ENCODE data around the gene CHD9. TPM values are rescaled to one million over a fixed set of nuclear protein-coding genes. Genes with fewer than 3 reads are reported as not detected.
"Not testable (repeated sequence)": the region's sequence is repeated elsewhere in the genome, so short reads cannot be mapped to it uniquely, and the experiment has no call there.

Gene CHD9
- total RNA-seq, 4 donors from 2014 or later: 45.2 to 64.0 (median 49.5) TPM

DNA sequence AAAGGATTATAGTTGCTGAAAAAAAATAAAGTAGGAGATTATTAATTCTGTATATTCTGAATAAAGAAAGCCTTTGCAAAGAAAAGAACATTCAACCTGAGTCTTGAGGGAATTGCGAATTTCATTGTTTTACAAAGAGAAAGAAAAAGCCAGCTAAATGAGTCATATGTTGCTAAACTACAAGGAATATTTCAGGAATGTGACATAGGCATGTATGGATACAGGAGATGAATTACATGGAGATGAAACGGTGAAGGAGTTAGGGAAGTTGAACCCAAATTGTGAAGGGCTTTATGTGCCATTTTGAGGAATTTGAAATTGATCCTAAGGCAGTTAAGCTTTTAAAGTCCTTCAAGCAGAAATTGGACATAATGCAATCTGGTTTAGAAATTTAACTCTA is 202.2 kb downstream of the CHD9 start:
- intact Hi-C loops (cut with DNase I): no loop called here
- TF ChIP-seq POLR2AphosphoS5 (IDR thresholded peaks at IDR 0.05) (no peak), POLR2A (IDR thresholded peaks at IDR 0.05; ENCODE audit: low read depth) (no peak), EP300 (IDR thresholded peaks at IDR 0.05) (no peak)
- TF ChIP-seq, protein P1, sequence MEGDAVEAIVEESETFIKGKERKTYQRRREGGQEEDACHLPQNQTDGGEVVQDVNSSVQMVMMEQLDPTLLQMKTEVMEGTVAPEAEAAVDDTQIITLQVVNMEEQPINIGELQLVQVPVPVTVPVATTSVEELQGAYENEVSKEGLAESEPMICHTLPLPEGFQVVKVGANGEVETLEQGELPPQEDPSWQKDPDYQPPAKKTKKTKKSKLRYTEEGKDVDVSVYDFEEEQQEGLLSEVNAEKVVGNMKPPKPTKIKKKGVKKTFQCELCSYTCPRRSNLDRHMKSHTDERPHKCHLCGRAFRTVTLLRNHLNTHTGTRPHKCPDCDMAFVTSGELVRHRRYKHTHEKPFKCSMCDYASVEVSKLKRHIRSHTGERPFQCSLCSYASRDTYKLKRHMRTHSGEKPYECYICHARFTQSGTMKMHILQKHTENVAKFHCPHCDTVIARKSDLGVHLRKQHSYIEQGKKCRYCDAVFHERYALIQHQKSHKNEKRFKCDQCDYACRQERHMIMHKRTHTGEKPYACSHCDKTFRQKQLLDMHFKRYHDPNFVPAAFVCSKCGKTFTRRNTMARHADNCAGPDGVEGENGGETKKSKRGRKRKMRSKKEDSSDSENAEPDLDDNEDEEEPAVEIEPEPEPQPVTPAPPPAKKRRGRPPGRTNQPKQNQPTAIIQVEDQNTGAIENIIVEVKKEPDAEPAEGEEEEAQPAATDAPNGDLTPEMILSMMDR (IDR thresholded peaks at IDR 0.05): no peak
- peaks cover 0 to 7% (median 2%) of the 10 kb centered on the region in 4 donors for H3K9me3 ChIP-seq
- no peak overlapping the region for H3K27ac ChIP-seq (replicated peaks in 1 of 4)
- peaks cover 13 to 92% (median 74%) of the 10 kb centered on the region in 4 donors for H3K36me3 ChIP-seq
- WGBS: 67% methylated on average over 2 of the region's 2 CpGs
- no peaks in the 10 kb centered on the region for H3K4me1 ChIP-seq
- no peak overlapping the region for H3K4me3 ChIP-seq
- DNase-seq (ENCODE audit: extremely low spot score): no peak
- H3K27me3 ChIP-seq: no peaks in the 10 kb centered on the region

DNA sequence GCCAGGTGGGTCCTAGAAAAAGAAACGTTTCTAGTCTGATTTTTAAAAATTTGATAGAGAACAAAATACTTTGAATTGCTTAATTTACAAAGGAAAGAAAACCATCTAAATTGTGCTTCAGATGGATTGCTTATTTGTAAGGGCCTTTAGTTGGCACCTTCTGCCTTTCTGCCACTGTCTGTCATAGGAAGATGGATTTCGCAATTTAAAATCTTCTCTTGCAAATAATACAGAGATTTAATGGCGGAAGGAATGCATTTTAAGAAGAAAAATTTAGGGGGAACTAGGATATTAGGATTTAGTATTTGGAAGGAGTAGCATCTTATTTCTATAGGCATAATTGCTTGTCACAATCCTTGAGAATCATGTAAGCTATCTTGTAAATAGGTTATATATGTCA is 204.0 kb downstream of the CHD9 start:
- Histone ChIP-seq H3K27ac (replicated peaks in 1 of 4) (no peak overlapping the region), H3K36me3 (peaks cover 17 to 93% (median 65%) of the 10 kb centered on the region in 4 donors), H3K4me3 (no peak overlapping the region), H3K27me3 (no peaks in the 10 kb centered on the region), H3K9me3 (peaks cover 0 to 7% (median 2%) of the 10 kb centered on the region in 4 donors), H3K4me1 (no peaks in the 10 kb centered on the region)
- WGBS: 92% methylated on average over 3 of the region's 3 CpGs
- no peak for DNase-seq (ENCODE audit: extremely low spot score)
- TF ChIP-seq EP300 (IDR thresholded peaks at IDR 0.05) (no peak), POLR2A (IDR thresholded peaks at IDR 0.05; ENCODE audit: low read depth) (no peak), POLR2AphosphoS5 (IDR thresholded peaks at IDR 0.05) (no peak)
- TF ChIP-seq, protein P1 (IDR thresholded peaks at IDR 0.05): no peak
- intact Hi-C loops (cut with DNase I): no loop called here

DNA sequence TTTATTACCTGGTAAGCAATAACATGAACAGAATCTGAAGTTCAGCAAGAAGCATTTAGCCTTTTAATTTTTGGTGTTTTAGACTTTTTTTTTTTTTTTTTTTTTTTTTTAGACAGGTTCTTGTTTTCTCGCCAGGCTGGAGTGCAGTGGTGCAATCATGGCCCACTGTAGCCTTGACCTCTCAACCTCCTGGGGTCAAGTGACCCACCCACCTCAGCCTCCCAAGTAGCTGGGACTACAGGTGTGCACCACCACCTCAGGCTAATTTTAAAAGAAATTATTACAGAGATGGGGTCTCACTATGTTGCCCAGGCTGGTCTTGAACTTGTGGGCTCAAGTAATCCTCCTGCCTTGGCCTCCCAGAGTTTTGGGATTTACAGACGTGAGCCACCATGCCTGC is 206.5 kb downstream of the CHD9 start:
- DNase-seq (ENCODE audit: extremely low spot score): no peak
- H3K9me3 ChIP-seq: peaks cover 0 to 7% (median 2%) of the 10 kb centered on the region in 4 donors
- intact Hi-C loops (cut with DNase I): no loop called here
- H3K27me3 ChIP-seq: no peaks in the 10 kb centered on the region
- H3K36me3 ChIP-seq: peaks cover 22 to 86% (median 52%) of the 10 kb centered on the region in 4 donors
- no peak overlapping the region for H3K27ac ChIP-seq (replicated peaks in 1 of 4)
- no peak overlapping the region for H3K4me3 ChIP-seq
- WGBS: 91% methylated on average over 2 of the region's 2 CpGs
- H3K4me1 ChIP-seq: no peaks in the 10 kb centered on the region
- no peak for TF ChIP-seq EP300 (IDR thresholded peaks at IDR 0.05)
- TF ChIP-seq, protein P1 (IDR thresholded peaks at IDR 0.05): no peak
- TF ChIP-seq POLR2A (IDR thresholded peaks at IDR 0.05; ENCODE audit: low read depth): no peak
- no peak for TF ChIP-seq POLR2AphosphoS5 (IDR thresholded peaks at IDR 0.05)

DNA sequence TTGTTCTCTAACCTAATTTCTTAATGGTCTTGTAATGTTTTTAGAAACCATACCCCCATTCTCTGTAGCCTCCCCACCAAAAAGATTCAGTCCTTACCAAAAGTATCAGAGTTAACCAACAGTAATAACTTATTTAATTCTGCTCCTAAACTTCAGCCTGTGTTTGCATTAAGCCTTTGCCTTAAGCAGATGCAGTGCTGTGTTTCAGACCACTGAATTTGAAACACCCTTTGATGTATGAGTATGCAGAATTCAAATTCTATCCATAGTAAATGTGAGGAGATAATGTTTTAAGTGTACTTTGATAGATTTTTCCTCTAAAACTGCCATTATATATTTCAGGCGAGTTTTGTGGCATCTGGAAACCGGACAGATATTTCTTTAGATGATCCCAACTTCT is 207.9 kb downstream of the CHD9 start:
- WGBS: 94% methylated on average over 2 of the region's 2 CpGs
- DNase-seq (ENCODE audit: extremely low spot score): no peak
- Histone ChIP-seq H3K9me3 (peaks cover 0 to 7% (median 2%) of the 10 kb centered on the region in 4 donors), H3K27ac (replicated peaks in 1 of 4) (no peak overlapping the region), H3K4me1 (no peaks in the 10 kb centered on the region), H3K4me3 (no peak overlapping the region), H3K27me3 (no peaks in the 10 kb centered on the region), H3K36me3 (peaks cover 24 to 83% (median 52%) of the 10 kb centered on the region in 4 donors)
- no peak for TF ChIP-seq EP300 (IDR thresholded peaks at IDR 0.05)
- no peak for TF ChIP-seq POLR2A (IDR thresholded peaks at IDR 0.05; ENCODE audit: low read depth)
- TF ChIP-seq POLR2AphosphoS5 (IDR thresholded peaks at IDR 0.05): no peak
- TF ChIP-seq, protein P1 (IDR thresholded peaks at IDR 0.05): no peak
- intact Hi-C loops (cut with DNase I): no loop called here

DNA sequence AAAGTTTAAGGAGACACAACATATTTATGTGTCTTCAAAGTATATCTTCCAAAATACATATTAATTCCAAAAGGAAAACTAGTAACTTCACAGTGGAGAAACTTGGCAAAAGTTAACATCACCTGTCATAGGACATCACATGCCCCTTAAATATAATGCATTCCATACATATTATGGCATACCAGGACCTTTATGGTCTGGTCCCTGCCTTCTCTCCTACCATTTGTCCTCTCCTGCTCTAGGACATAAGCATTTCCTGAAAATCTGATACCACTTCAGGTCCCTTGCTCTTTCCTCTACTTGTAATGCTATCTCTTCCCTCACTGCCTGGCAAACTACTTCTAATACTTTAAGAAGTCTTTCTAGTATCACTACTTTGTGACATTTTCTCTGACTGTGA is 211.4 kb downstream of the CHD9 start:
- Histone ChIP-seq H3K4me1 (no peaks in the 10 kb centered on the region), H3K27ac (replicated peaks in 1 of 4) (no peak overlapping the region), H3K36me3 (peaks cover 28 to 86% (median 59%) of the 10 kb centered on the region in 4 donors), H3K27me3 (no peaks in the 10 kb centered on the region), H3K9me3 (no peaks in the 10 kb centered on the region), H3K4me3 (no peak overlapping the region)
- intact Hi-C loops (cut with DNase I): no loop called here
- no peak for DNase-seq (ENCODE audit: extremely low spot score)
- TF ChIP-seq POLR2AphosphoS5 (IDR thresholded peaks at IDR 0.05) (no peak), POLR2A (IDR thresholded peaks at IDR 0.05; ENCODE audit: low read depth) (no peak), EP300 (IDR thresholded peaks at IDR 0.05) (no peak)
- TF ChIP-seq, protein P1 (IDR thresholded peaks at IDR 0.05): no peak

DNA sequence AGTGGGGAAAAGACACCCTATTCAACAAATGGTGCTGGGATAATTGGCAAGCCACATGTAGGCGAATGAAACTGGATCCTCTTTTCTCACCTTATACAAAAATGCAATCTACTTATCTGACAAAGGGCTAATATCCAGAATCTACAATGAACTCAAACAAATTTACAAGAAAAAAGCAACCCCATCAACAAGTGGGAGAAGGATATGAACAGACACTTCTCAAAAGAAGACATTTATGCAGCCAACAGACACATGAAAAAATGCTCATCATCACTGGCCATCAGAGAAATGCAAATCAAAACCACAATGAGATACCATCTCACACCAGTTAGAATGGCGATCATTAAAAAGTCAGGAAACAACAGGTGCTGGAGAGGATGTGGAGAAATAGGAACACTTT is 223.7 kb downstream of the CHD9 start:
- DNase-seq (ENCODE audit: extremely low spot score); H3K4me3 ChIP-seq; H3K27me3 ChIP-seq; intact Hi-C loops (cut with DNase I); H3K27ac ChIP-seq (replicated peaks in 1 of 4); H3K9me3 ChIP-seq: not testable (repeated sequence)
- 91% methylated on average over 1 of the region's 2 CpGs for whole genome bisulfite sequencing
- Histone ChIP-seq H3K4me1 (peaks cover 0 to 21% (median 8%) of the 10 kb centered on the region in 4 donors), H3K36me3 (peaks cover 36 to 83% (median 63%) of the 10 kb centered on the region in 4 donors)
